A673 (cell line): ENCODE results near the gene VGLL2. TPM values are rescaled to one million over a fixed set of nuclear protein-coding genes. Genes with fewer than 3 reads are reported as not detected.

Experiments used
- BruUV-seq: library from RNA; stranded (reverse); fragments of 400-500 nt; replicated peaks from 2 replicates; lab custom pipeline; 2021; lab: Mats Ljungman, UMichigan
- CTCF ChIA-PET: fragments of 300-600 bp; sonication (Branson Sonifier 250); formaldehyde crosslinking; loops from one replicate; lab custom pipeline; 2022; ENCODE audit warnings: antibody characterized with exemption; lab: Charles Lee
- POLR2A ChIA-PET: fragments of 300-600 bp; sonication (Branson Sonifier 250); formaldehyde crosslinking; loops from one replicate; lab custom pipeline; 2022; ENCODE audit warnings: antibody characterized with exemption; ENCODE audit not compliant: low non-redundant PET; lab: Charles Lee
- DNase-seq: peaks from one replicate; pipeline ENCODE4 v3.0.0-alpha.2; 2015; ENCODE audit warnings: low spot score
- H3K27ac ChIP-seq: fragments of 200-600 bp; sonication (generic); 2 replicates; pipeline ENCODE4 v1.5.1; 2016; ENCODE audit warnings: mixed run types, low read depth, mild to moderate bottlenecking, mixed read lengths, antibody characterized with exemption, low read length; ENCODE audit not compliant: poor library complexity, severe bottlenecking
- H3K27me3 ChIP-seq: fragments of 200-600 bp; sonication (generic); replicated peaks from 2 replicates; pipeline ENCODE4 v1.6.1; 2017; ENCODE audit warnings: mixed run types, low read depth, mild to moderate bottlenecking, mixed read lengths, antibody characterized with exemption, low read length; ENCODE audit not compliant: insufficient read depth, poor library complexity
- H3K36me3 ChIP-seq: fragments of 200-600 bp; sonication (generic); 2 replicates; pipeline ENCODE4 v1.6.1; 2016; ENCODE audit warnings: mixed run types, mild to moderate bottlenecking, mixed read lengths, antibody characterized with exemption, low read length; ENCODE audit not compliant: insufficient read depth, poor library complexity, severe bottlenecking
- H3K4me1 ChIP-seq: fragments of 200-600 bp; sonication (generic); 2 replicates; pipeline ENCODE4 v1.6.1; 2017; ENCODE audit warnings: mixed run types, mild to moderate bottlenecking, mixed read lengths, antibody characterized with exemption, low read length; ENCODE audit not compliant: insufficient read depth, poor library complexity, severe bottlenecking
- H3K4me3 ChIP-seq: fragments of 200-600 bp; sonication (generic); 2 replicates; pipeline ENCODE4 v1.5.1; 2016; ENCODE audit warnings: low read depth, mixed run types, mild to moderate bottlenecking, mixed read lengths, low read length; ENCODE audit not compliant: poor library complexity, severe bottlenecking
- H3K9me3 ChIP-seq: fragments of 200-600 bp; sonication (generic); 2 replicates; pipeline ENCODE4 v1.6.1; 2016; ENCODE audit warnings: mixed run types, low read depth, mild to moderate bottlenecking, mixed read lengths, antibody characterized with exemption, low read length; ENCODE audit not compliant: poor library complexity, severe bottlenecking
- EZH2 ChIP-seq: fragments of 200-600 bp; sonication (generic); IDR thresholded peaks from 2 replicates; pipeline ENCODE4 v1.6.1; 2017; ENCODE audit warnings: borderline replicate concordance, low read depth, mild to moderate bottlenecking, mixed read lengths, antibody characterized with exemption, low read length; ENCODE audit not compliant: poor library complexity, severe bottlenecking
- intact Hi-C: fragments of 100-400 bp; cut with micrococcal nuclease; formaldehyde crosslinking; loops from one replicate; pipeline ENCODE4 v1.10.0; 2022; ENCODE audit not compliant: unreplicated experiment
- total RNA-seq: library from RNA; stranded (reverse); gene quantifications from 2 replicates; pipeline ENCODE4 v1.2.3, GENCODE V29; 2021
- TF ChIP-seq, protein P1 (sequence below): fragments of 300-800, 200-600 bp; sonication (generic); conservative IDR thresholded peaks from 2 replicates; pipeline ENCODE4 v1.5.1; 2017; ENCODE audit warnings: low read depth, mild to moderate bottlenecking, antibody characterized with exemption, low read length, moderate library complexity, mixed read lengths

VGLL2 gene
- total RNA-seq, 1 experiment from 2014 or later = not detected

DNA sequence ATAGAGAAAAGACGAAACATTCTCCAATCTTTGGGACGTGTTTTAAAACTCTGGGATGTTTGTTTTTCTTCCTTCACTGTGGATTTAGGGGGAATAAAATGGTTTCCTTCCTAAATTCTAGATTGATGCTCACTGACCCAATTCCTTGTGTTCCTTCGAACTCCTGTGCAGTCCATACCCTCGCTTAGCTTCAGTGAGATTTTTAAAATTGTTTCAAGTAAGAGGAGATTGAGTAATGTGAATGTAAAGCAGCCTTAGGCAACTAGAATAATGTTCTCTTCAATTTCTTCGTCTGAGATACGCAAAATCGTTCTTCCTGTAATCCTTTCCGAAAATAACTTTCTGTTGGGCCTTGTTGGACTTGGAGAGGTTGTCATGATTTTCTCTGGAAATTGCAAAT, 2.6 kb upstream of the VGLL2 start:
- H3K36me3 ChIP-seq = no peaks in the 10 kb centered on the region
- no peaks in the 10 kb centered on the region for H3K9me3 ChIP-seq
- intact Hi-C loops = no loop called here
- ChIA-PET CTCF (no interaction called here), POLR2A (no interaction called here)
- peaks cover 93% of the 10 kb centered on the region for H3K27me3 ChIP-seq
- H3K27ac ChIP-seq = no peak overlapping the region
- H3K4me3 ChIP-seq = no peak overlapping the region
- peaks cover 5% of the 10 kb centered on the region for H3K4me1 ChIP-seq
- BruUV-seq = no TSS peak
- TF ChIP-seq, protein P1, sequence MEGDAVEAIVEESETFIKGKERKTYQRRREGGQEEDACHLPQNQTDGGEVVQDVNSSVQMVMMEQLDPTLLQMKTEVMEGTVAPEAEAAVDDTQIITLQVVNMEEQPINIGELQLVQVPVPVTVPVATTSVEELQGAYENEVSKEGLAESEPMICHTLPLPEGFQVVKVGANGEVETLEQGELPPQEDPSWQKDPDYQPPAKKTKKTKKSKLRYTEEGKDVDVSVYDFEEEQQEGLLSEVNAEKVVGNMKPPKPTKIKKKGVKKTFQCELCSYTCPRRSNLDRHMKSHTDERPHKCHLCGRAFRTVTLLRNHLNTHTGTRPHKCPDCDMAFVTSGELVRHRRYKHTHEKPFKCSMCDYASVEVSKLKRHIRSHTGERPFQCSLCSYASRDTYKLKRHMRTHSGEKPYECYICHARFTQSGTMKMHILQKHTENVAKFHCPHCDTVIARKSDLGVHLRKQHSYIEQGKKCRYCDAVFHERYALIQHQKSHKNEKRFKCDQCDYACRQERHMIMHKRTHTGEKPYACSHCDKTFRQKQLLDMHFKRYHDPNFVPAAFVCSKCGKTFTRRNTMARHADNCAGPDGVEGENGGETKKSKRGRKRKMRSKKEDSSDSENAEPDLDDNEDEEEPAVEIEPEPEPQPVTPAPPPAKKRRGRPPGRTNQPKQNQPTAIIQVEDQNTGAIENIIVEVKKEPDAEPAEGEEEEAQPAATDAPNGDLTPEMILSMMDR = no peak
- TF ChIP-seq EZH2 = no peak
- DNase-seq = no peak

DNA sequence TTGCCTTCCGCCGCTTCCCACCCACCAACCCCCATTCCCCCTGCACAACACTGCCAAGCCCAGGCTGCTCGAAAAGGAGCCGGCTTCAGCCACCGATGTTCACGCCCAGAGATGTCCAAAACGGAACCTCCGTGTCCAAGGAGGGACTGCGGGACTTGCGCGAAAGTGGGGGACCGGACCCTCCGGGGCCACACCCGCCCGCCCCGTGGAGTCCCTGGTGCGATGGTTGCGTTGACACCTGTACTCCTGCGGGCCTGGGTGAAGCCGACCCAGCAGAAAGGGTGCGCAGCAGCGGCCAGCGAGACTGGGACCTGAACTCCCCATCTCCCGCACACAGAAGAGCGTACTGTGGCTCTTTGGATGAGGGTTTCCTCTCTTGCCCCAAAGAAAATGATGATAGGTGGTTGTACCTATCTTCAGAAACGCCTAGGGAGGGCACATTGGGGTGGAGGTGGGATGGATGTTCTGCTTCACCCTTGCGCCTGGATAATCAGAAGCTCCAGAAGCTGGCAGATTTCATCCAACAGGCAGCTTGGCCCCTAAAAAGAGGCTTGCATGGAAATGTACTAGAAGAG, 1.9 kb upstream of the VGLL2 start:
- POLR2A ChIA-PET = no interaction called here
- H3K27ac ChIP-seq = no peak overlapping the region
- BruUV-seq = no TSS peak
- DNase-seq = no peak
- H3K36me3 ChIP-seq = no peaks in the 10 kb centered on the region
- peaks cover 98% of the 10 kb centered on the region for H3K27me3 ChIP-seq
- no peaks in the 10 kb centered on the region for H3K9me3 ChIP-seq
- CTCF ChIA-PET = no interaction called here
- TF ChIP-seq, protein P1 = no peak
- no peak for TF ChIP-seq EZH2
- no peak overlapping the region for H3K4me3 ChIP-seq
- peaks cover 5% of the 10 kb centered on the region for H3K4me1 ChIP-seq
- intact Hi-C loops = no loop called here

DNA sequence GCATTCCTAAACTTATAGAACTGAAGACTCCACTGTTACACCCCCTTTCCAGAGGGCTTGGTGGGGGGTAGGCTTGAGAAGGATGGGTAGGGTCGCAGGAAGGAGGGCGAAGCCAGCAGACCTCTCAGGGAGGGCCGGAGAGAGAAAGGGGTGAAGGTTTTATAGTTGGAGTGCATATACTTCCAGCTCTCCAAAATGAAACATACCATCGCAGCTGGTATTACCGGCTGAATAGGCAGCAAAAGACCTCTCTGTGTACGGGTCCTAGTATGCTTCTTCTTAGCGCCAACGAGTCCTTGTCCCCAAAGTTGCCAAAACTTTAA, 1.0 kb upstream of the VGLL2 start:
- BruUV-seq = no TSS peak
- ChIA-PET POLR2A (no interaction called here), CTCF (no interaction called here)
- Histone ChIP-seq H3K9me3 (no peaks in the 10 kb centered on the region), H3K27ac (no peak overlapping the region), H3K27me3 (peaks cover 99% of the 10 kb centered on the region), H3K36me3 (no peaks in the 10 kb centered on the region), H3K4me1 (peaks cover 5% of the 10 kb centered on the region), H3K4me3 (peak overlapping the region; percentile 28)
- TF ChIP-seq, protein P1 = no peak
- no peak for TF ChIP-seq EZH2
- intact Hi-C loops = no loop called here
- DNase-seq = no peak
